DOHH2 (cell line): ENCODE measurements around the gene ZBTB18.

Source experiments
- EZH2phosphoT487 ChIP-seq: fragments of 200-600 bp; sonication (generic); IDR thresholded peaks from 2 replicates; pipeline ENCODE4 v1.6.1; 2017; ENCODE audit warnings: borderline replicate concordance, mild to moderate bottlenecking, antibody characterized with exemption, low read length, moderate library complexity, mixed read lengths
- TF ChIP-seq, protein P1 (sequence below): fragments of 200-600 bp; sonication (generic); IDR thresholded peaks from one replicate; pipeline ENCODE4 v1.5.1; 2014; ENCODE audit warnings: antibody characterized with exemption, mild to moderate bottlenecking, low read depth, low read length; ENCODE audit not compliant: poor library complexity, severe bottlenecking

DNA sequence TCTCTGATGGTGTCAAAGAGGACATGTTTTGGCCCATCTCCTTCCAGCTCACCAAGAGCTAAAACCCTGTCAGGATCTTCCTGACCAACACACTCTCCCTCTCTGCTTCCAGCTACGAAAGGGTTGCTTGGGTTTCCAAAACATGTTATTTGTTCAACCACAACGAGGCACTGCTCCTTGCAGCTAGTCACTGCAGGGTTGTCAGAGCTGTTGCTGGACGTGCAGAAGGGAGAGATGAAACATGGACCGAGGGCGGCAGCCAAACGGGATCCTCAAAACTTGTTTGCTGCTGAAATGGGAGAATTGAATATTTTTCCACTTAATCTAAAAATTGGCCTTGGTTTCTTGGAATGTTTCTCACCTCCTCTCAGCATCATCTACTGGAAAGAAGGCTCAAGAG is 12.4 kb downstream of the ZBTB18 start:
- TF ChIP-seq, protein P1, sequence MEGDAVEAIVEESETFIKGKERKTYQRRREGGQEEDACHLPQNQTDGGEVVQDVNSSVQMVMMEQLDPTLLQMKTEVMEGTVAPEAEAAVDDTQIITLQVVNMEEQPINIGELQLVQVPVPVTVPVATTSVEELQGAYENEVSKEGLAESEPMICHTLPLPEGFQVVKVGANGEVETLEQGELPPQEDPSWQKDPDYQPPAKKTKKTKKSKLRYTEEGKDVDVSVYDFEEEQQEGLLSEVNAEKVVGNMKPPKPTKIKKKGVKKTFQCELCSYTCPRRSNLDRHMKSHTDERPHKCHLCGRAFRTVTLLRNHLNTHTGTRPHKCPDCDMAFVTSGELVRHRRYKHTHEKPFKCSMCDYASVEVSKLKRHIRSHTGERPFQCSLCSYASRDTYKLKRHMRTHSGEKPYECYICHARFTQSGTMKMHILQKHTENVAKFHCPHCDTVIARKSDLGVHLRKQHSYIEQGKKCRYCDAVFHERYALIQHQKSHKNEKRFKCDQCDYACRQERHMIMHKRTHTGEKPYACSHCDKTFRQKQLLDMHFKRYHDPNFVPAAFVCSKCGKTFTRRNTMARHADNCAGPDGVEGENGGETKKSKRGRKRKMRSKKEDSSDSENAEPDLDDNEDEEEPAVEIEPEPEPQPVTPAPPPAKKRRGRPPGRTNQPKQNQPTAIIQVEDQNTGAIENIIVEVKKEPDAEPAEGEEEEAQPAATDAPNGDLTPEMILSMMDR: no peak
- TF ChIP-seq EZH2phosphoT487: no peak
